ENCODE measurements around the gene PEF1.
A peak's percentile ranks its signal among the peaks of the same experiment; 100 is the strongest.

PEF1 gene

GRCh38 chr1:31663622-31664452, 19.2 kb upstream of the PEF1 start:
- DNase-seq (ENCODE audit: low read depth): peak; percentile 51
- peak; percentile 95 for TF ChIP-seq CTCF (conservative IDR thresholded peaks at IDR 0.05; ENCODE audit: low read depth, low read length)
- no peak overlapping the region for H3K4me3 ChIP-seq (ENCODE audit: low read depth, low read length)

GRCh38 chr1:31662463-31662862, 17.8 kb upstream of the PEF1 start:
- H3K4me3 ChIP-seq (ENCODE audit: low read depth, low read length): no peak overlapping the region
- TF ChIP-seq CTCF (conservative IDR thresholded peaks at IDR 0.05; ENCODE audit: low read depth, low read length): no peak
- no peak for DNase-seq (ENCODE audit: low read depth)

GRCh38 chr1:31661856-31662255, 17.2 kb upstream of the PEF1 start:
- TF ChIP-seq CTCF (conservative IDR thresholded peaks at IDR 0.05; ENCODE audit: low read depth, low read length): no peak
- DNase-seq (ENCODE audit: low read depth): peak; percentile 9
- no peak overlapping the region for H3K4me3 ChIP-seq (ENCODE audit: low read depth, low read length)

- DNase-seq (ENCODE audit: low read depth): no peak
- no peak for TF ChIP-seq CTCF (conservative IDR thresholded peaks at IDR 0.05; ENCODE audit: low read depth, low read length)
- no peak overlapping the region for H3K4me3 ChIP-seq (ENCODE audit: low read depth, low read length)
Observed at GRCh38 chr1:31660871-31661455, 16.3 kb upstream of the PEF1 start.

- no peak overlapping the region for H3K4me3 ChIP-seq (ENCODE audit: low read depth, low read length)
- TF ChIP-seq CTCF (conservative IDR thresholded peaks at IDR 0.05; ENCODE audit: low read depth, low read length): no peak
- no peak for DNase-seq (ENCODE audit: low read depth)
Observed at GRCh38 chr1:31659889-31660288, 15.2 kb upstream of the PEF1 start.

- TF ChIP-seq CTCF (conservative IDR thresholded peaks at IDR 0.05; ENCODE audit: low read depth, low read length): no peak
- DNase-seq (ENCODE audit: low read depth): no peak
- no peak overlapping the region for H3K4me3 ChIP-seq (ENCODE audit: low read depth, low read length)
Observed at GRCh38 chr1:31658721-31659120, 14.0 kb upstream of the PEF1 start.

All from choroid plexus epithelial cell (primary cell).